K562 (cell line): ENCODE data around the gene ARHGAP4. TPM values are rescaled to one million over a fixed set of nuclear protein-coding genes. Genes with fewer than 3 reads are reported as not detected.

Experiments
- CBX2 ChIP-seq: fragments of 200-600 bp; sonication (generic); IDR thresholded peaks from one replicate; pipeline ENCODE4 v1.6.1; 2012; ENCODE audit warnings: mild to moderate bottlenecking, low read length, inconsistent platforms; ENCODE audit not compliant: insufficient read depth, poor library complexity, severe bottlenecking
- HDAC1 ChIP-seq, 2 experiments: fragments of 450-650 bp; IDR thresholded peaks; 2 replicates each; pipeline ENCODE4 v1.6.1; 2016 to 2017; ENCODE audit warnings: inconsistent platforms in 1 of 2, mild to moderate bottlenecking in 1 of 2, moderate library complexity in 1 of 2
- HMG20B ChIP-seq: fragments of 250-450 bp; sonication (Bioruptor Pico); IDR thresholded peaks from 2 replicates; pipeline ENCODE4 v1.5.0; 2021; ENCODE audit warnings: mild to moderate bottlenecking
- KLF13 ChIP-seq: fragments of 450-650 bp; IDR thresholded peaks from 2 replicates; pipeline ENCODE4 v1.6.1; 2016; ENCODE audit warnings: missing genetic modification characterization, low read depth, mild to moderate bottlenecking, missing compliant biosample characterization, moderate library complexity, borderline replicate concordance
- MTA3 ChIP-seq: fragments of 450-650 bp; formaldehyde crosslinking; IDR thresholded peaks from 2 replicates; pipeline ENCODE4 v1.6.1; 2017; ENCODE audit warnings: mild to moderate bottlenecking, borderline replicate concordance
- PCBP1 ChIP-seq: fragments of 200-400 bp; formaldehyde crosslinking; IDR thresholded peaks from 2 replicates; pipeline ENCODE4 v1.6.1; 2018; ENCODE audit warnings: mild to moderate bottlenecking, low read depth, low read length; ENCODE audit not compliant: poor library complexity, severe bottlenecking
- RFX1 ChIP-seq: fragments of 450-650 bp; IDR thresholded peaks from 2 replicates; pipeline ENCODE4 v1.6.1; 2016; ENCODE audit warnings: mild to moderate bottlenecking, moderate library complexity
- TAF7 ChIP-seq: fragments of 450-650 bp; IDR thresholded peaks from 2 replicates; pipeline ENCODE4 v1.6.1; 2016; ENCODE audit warnings: missing genetic modification characterization, missing compliant biosample characterization
- TEAD1 ChIP-seq, 2 experiments: fragments of 450-650 bp in 1 of 2; sonication (generic) in 1 of 2; formaldehyde crosslinking; IDR thresholded peaks; 2 replicates each; pipeline versions ENCODE4 v1.4.0 to v1.8.0; 2020 to 2022; ENCODE audit warnings: mild to moderate bottlenecking in 2 of 2, missing genetic modification reagents in 1 of 2
- ZNF212 ChIP-seq: fragments of 450-650 bp; formaldehyde crosslinking; IDR thresholded peaks from 2 replicates; pipeline ENCODE4 v1.4.0; 2020; ENCODE audit warnings: mild to moderate bottlenecking
- ZNF232 ChIP-seq: sonication (generic); formaldehyde crosslinking; IDR thresholded peaks from 2 replicates; pipeline ENCODE4 v1.8.0; 2022; ENCODE audit warnings: mild to moderate bottlenecking, missing genetic modification reagents
- ZNF316 ChIP-seq: fragments of 450-650 bp; IDR thresholded peaks from 2 replicates; pipeline ENCODE4 v1.6.1; 2016
- ZNF431 ChIP-seq: sonication (generic); formaldehyde crosslinking; IDR thresholded peaks from 2 replicates; pipeline ENCODE4 v1.8.0; 2022; ENCODE audit warnings: mild to moderate bottlenecking, missing genetic modification reagents
- polyA plus RNA-seq, 8 experiments: library from polyadenylated mRNA; depleted of rRNA in 4 of 8; stranded (reverse) in 5 of 8; unstranded in 3 of 8; fragments of >200 nt; fragmentation: Nextera tagmentation in 2 of 8; fragmentation: Illumina TruSeq in 1 of 8; extraction: Ambion mirVana in 2 of 8; extraction: Trizol in 1 of 8; gene quantifications; 2 replicates each; pipeline versions ENCODE4 v1.2.1 to v1.2.3, GENCODE V29; 2011 to 2014; ENCODE audit warnings: inconsistent platforms in 1 of 8, missing spikeins in 1 of 8
- total RNA-seq, 7 experiments: library from RNA; depleted of rRNA in 6 of 7; stranded (reverse); fragments of >200 nt in 6 of 7; fragmentation: Illumina TruSeq in 2 of 7; extraction: Trizol in 2 of 7; gene quantifications; 2 replicates each; pipeline versions ENCODE4 v1.2.1 to v1.2.3, GENCODE V29; 2011 to 2021; ENCODE audit warnings: low replicate concordance in 1 of 7
- TF ChIP-seq, protein P1 (sequence below): sonication (generic); formaldehyde crosslinking; IDR thresholded peaks from 2 replicates; pipeline ENCODE4 v1.9.0; 2022; ENCODE audit warnings: mild to moderate bottlenecking, missing genetic modification reagents
- TF ChIP-seq, protein P2 (sequence below): fragments of 450-650 bp; formaldehyde crosslinking; IDR thresholded peaks from 2 replicates; pipeline ENCODE4 v1.4.0; 2020; ENCODE audit warnings: mild to moderate bottlenecking, moderate library complexity
- TF ChIP-seq, protein P3 (sequence below): fragments of 450-650 bp; IDR thresholded peaks from 2 replicates; pipeline ENCODE4 v1.6.1; 2017; ENCODE audit warnings: antibody characterized with exemption, mild to moderate bottlenecking
- TF ChIP-seq, protein P4 (sequence below), 2 experiments: IDR thresholded peaks; 2 replicates each; pipeline ENCODE4 v1.6.1; 2011; ENCODE audit warnings: borderline replicate concordance in 1 of 2, control low read depth in 1 of 2, low read depth in 1 of 2, low read length in 1 of 2, mild to moderate bottlenecking in 1 of 2, mixed read lengths in 1 of 2, moderate library complexity in 1 of 2; ENCODE audit not compliant: insufficient read depth in 1 of 2, insufficient read length in 1 of 2, poor library complexity in 1 of 2, severe bottlenecking in 1 of 2; ENCODE audit errors: extremely low read depth in 1 of 2

Gene ARHGAP4
- total and polyA plus RNA-seq, 9 of the 15 experiments (the other 6 are each of a cell fraction or from before 2014, with no cell fraction given) = 0.30 to 81.8 (median 13.5) TPM

DNA sequence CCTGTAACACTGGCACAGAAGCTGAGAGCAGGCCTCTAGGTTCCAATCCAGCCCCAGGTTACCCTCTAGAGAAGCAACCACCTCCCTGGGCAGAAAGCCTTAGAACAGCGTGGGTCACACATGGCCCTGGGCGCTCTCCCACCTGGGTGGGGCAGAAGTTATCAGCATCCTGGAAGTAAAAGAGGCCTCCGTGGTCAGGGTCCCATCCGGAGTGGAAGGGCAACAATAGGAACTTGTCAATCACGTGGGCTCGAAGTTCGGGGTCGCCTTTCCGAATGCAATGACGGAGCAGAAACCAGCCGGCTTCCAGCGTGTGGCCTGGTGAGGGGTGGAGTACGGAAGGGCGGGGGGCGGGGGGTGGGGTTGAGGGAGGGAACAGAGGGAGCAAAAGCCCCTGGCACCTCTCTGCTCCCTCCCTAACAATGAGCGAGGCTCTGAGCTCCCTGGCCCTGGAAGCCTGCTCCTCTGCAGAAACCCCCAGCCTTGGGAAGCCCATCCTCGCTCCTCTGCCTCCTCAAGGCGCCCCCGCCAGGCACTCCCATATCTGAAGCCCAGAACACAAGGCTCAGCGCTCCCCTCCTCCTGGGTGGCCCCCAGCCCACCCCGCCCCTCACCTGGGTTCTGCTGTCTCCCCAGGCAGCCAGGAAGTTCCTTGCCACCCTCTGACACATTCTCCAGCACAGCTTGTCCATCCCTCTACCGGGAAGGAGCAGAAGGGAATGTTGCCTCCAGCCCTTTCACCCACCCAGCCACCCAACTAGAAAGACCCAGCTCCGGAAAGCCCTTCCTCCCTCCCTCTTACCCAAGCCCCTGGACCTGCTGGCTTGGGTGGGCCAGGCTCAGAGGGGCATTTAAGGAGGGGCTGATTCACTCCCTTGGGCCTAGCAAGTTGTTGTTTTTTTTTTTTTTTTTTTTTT is 15.5 kb upstream of the ARHGAP4 start (continued):
- TF ChIP-seq ZNF431 (CRISPR knock-in tag) (no peak), RFX1 (no peak), CBX2 (no peak), TAF7 (tag) (no peak), TEAD1 (CRISPR knock-in tag; IDR thresholded peaks at IDR 0.05) (no peak), PCBP1 (no peak), ZNF316 (peak; percentile 28; the same call in 1 of the 2 replicates), ZNF232 (CRISPR knock-in tag) (no peak), KLF13 (tag) (no peak), ZNF212 (CRISPR knock-in tag) (no peak), MTA3 (no peak), HMG20B (CRISPR knock-in tag) (no peak), HDAC1 (IDR thresholded peaks at IDR 0.05) (0 out of 4 replicates have a peak, but pooled peaks of 1 of the 2 experiments have one; percentile 17)
- TF ChIP-seq, protein P1, sequence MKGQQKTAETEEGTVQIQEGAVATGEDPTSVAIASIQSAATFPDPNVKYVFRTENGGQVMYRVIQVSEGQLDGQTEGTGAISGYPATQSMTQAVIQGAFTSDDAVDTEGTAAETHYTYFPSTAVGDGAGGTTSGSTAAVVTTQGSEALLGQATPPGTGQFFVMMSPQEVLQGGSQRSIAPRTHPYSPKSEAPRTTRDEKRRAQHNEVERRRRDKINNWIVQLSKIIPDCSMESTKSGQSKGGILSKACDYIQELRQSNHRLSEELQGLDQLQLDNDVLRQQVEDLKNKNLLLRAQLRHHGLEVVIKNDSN = no peak
- TF ChIP-seq, protein P2, sequence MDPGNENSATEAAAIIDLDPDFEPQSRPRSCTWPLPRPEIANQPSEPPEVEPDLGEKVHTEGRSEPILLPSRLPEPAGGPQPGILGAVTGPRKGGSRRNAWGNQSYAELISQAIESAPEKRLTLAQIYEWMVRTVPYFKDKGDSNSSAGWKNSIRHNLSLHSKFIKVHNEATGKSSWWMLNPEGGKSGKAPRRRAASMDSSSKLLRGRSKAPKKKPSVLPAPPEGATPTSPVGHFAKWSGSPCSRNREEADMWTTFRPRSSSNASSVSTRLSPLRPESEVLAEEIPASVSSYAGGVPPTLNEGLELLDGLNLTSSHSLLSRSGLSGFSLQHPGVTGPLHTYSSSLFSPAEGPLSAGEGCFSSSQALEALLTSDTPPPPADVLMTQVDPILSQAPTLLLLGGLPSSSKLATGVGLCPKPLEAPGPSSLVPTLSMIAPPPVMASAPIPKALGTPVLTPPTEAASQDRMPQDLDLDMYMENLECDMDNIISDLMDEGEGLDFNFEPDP (CRISPR knock-in tag) = no peak
- TF ChIP-seq, protein P3, sequence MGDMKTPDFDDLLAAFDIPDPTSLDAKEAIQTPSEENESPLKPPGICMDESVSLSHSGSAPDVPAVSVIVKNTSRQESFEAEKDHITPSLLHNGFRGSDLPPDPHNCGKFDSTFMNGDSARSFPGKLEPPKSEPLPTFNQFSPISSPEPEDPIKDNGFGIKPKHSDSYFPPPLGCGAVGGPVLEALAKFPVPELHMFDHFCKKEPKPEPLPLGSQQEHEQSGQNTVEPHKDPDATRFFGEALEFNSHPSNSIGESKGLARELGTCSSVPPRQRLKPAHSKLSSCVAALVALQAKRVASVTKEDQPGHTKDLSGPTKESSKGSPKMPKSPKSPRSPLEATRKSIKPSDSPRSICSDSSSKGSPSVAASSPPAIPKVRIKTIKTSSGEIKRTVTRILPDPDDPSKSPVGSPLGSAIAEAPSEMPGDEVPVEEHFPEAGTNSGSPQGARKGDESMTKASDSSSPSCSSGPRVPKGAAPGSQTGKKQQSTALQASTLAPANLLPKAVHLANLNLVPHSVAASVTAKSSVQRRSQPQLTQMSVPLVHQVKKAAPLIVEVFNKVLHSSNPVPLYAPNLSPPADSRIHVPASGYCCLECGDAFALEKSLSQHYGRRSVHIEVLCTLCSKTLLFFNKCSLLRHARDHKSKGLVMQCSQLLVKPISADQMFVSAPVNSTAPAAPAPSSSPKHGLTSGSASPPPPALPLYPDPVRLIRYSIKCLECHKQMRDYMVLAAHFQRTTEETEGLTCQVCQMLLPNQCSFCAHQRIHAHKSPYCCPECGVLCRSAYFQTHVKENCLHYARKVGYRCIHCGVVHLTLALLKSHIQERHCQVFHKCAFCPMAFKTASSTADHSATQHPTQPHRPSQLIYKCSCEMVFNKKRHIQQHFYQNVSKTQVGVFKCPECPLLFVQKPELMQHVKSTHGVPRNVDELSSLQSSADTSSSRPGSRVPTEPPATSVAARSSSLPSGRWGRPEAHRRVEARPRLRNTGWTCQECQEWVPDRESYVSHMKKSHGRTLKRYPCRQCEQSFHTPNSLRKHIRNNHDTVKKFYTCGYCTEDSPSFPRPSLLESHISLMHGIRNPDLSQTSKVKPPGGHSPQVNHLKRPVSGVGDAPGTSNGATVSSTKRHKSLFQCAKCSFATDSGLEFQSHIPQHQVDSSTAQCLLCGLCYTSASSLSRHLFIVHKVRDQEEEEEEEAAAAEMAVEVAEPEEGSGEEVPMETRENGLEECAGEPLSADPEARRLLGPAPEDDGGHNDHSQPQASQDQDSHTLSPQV = peak; percentile 75
- TF ChIP-seq, protein P4, sequence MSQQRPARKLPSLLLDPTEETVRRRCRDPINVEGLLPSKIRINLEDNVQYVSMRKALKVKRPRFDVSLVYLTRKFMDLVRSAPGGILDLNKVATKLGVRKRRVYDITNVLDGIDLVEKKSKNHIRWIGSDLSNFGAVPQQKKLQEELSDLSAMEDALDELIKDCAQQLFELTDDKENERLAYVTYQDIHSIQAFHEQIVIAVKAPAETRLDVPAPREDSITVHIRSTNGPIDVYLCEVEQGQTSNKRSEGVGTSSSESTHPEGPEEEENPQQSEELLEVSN (IDR thresholded peaks at IDR 0.05; ENCODE audit: borderline replicate concordance in 1 of 2, extremely low read depth in 1 of 2, insufficient read depth in 1 of 2, insufficient read length in 1 of 2, low read depth in 1 of 2, low read length in 1 of 2, poor library complexity in 1 of 2, severe bottlenecking in 1 of 2) = peak; percentile 13 to 50
